A673 (cell line): Measurements from ENCODE around the gene SFXN2.

Experiments
- EZH2 ChIP-seq: fragments of 200-600 bp; sonication (generic); IDR thresholded peaks from 2 replicates; pipeline ENCODE4 v1.6.1; 2017; ENCODE audit warnings: borderline replicate concordance, low read depth, mild to moderate bottlenecking, mixed read lengths, antibody characterized with exemption, low read length; ENCODE audit not compliant: poor library complexity, severe bottlenecking
- TF ChIP-seq, protein P1 (sequence below): fragments of 300-800, 200-600 bp; sonication (generic); conservative IDR thresholded peaks from 2 replicates; pipeline ENCODE4 v1.5.1; 2017; ENCODE audit warnings: low read depth, mild to moderate bottlenecking, antibody characterized with exemption, low read length, moderate library complexity, mixed read lengths

DNA sequence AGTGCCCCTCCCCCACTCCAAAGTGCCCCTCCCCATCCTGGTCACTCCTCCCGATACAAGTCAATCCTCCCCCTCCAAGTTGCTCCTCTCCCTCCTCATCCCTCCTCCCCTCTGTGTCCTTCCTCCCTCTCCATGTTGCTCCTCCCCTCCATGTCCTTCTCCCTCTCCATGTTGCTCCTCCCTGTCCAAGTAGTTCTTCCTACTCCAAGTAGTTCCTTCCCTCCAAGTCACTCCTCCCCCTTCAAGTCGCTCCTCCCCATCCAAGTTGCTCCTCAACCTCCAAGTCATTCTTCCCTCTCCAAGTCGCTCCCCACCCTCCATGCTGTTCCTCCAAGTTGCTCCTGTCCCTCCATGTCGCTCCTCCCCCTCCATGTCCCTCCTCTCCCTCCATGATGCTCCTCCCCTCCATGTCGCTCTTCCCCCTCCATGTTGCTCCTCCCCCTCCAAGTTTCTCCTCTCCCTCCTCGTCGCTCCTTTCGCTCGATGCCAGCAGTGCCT, 20.7 kb downstream of the SFXN2 start:
- TF ChIP-seq, protein P1, sequence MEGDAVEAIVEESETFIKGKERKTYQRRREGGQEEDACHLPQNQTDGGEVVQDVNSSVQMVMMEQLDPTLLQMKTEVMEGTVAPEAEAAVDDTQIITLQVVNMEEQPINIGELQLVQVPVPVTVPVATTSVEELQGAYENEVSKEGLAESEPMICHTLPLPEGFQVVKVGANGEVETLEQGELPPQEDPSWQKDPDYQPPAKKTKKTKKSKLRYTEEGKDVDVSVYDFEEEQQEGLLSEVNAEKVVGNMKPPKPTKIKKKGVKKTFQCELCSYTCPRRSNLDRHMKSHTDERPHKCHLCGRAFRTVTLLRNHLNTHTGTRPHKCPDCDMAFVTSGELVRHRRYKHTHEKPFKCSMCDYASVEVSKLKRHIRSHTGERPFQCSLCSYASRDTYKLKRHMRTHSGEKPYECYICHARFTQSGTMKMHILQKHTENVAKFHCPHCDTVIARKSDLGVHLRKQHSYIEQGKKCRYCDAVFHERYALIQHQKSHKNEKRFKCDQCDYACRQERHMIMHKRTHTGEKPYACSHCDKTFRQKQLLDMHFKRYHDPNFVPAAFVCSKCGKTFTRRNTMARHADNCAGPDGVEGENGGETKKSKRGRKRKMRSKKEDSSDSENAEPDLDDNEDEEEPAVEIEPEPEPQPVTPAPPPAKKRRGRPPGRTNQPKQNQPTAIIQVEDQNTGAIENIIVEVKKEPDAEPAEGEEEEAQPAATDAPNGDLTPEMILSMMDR, result no peak
- no peak for TF ChIP-seq EZH2
